HepG2 (cell line): ENCODE measurements around the gene INO80C. TPM values are rescaled to one million over a fixed set of nuclear protein-coding genes. Genes with fewer than 3 reads are reported as not detected.

Experiments
- ARID2 ChIP-seq: sonication (generic); formaldehyde crosslinking; IDR thresholded peaks from 2 replicates; pipeline ENCODE4 v1.8.1; 2022; ENCODE audit warnings: mild to moderate bottlenecking, missing genetic modification reagents, borderline replicate concordance
- CCAR2 ChIP-seq: fragments of 200-400 bp; formaldehyde crosslinking; optimal IDR thresholded peaks from 2 replicates; pipeline ENCODE3; 2018; ENCODE audit warnings: low read depth, mild to moderate bottlenecking, low read length, moderate library complexity
- FOSL1 ChIP-seq: sonication (generic); formaldehyde crosslinking; IDR thresholded peaks from 2 replicates; pipeline ENCODE4 v1.9.0; 2021; ENCODE audit warnings: missing genetic modification reagents, borderline replicate concordance
- KDM5B ChIP-seq: sonication (generic); formaldehyde crosslinking; IDR thresholded peaks from 2 replicates; pipeline ENCODE4 v1.4.0; 2020; ENCODE audit warnings: missing genetic modification reagents, mild to moderate bottlenecking, borderline replicate concordance
- KLF6 ChIP-seq: IDR thresholded peaks from 2 replicates; pipeline ENCODE4 v1.8.0; 2016; ENCODE audit warnings: missing biosample characterization, missing genetic modification reagents
- MAZ ChIP-seq, 2 experiments: sonication (generic) in 1 of 2; formaldehyde crosslinking in 1 of 2; IDR thresholded peaks; 2 replicates each; pipeline versions ENCODE4 v1.5.0 to v1.6.1; 2012 to 2020; ENCODE audit warnings: low read depth in 2 of 2, mild to moderate bottlenecking in 2 of 2, borderline replicate concordance in 1 of 2, improper control_type of control experiment in 1 of 2, low read length in 1 of 2, missing genetic modification reagents in 1 of 2, moderate library complexity in 1 of 2
- MYNN ChIP-seq: sonication (generic); formaldehyde crosslinking; IDR thresholded peaks from 2 replicates; pipeline ENCODE4 v1.4.0; 2020; ENCODE audit warnings: mild to moderate bottlenecking, low read depth, missing genetic modification reagents
- SP1 ChIP-seq, 2 experiments: fragments of 450-650 bp in 1 of 2; sonication (generic) in 1 of 2; formaldehyde crosslinking in 1 of 2; IDR thresholded peaks; 2 replicates each; pipeline versions ENCODE4 v1.4.0 to v1.6.1; 2016 to 2020; ENCODE audit warnings: missing genetic modification reagents in 1 of 2
- ZNF383 ChIP-seq: sonication (generic); formaldehyde crosslinking; IDR thresholded peaks from 2 replicates; pipeline ENCODE4 v1.4.0; 2020; ENCODE audit warnings: missing genetic modification reagents, mild to moderate bottlenecking, borderline replicate concordance
- ZNF780A ChIP-seq: sonication (generic); formaldehyde crosslinking; IDR thresholded peaks from 2 replicates; pipeline ENCODE4 v1.8.0; 2022; ENCODE audit warnings: mild to moderate bottlenecking, missing genetic modification reagents, moderate library complexity
- ZSCAN30 ChIP-seq: sonication (generic); formaldehyde crosslinking; IDR thresholded peaks from 2 replicates; pipeline ENCODE4 v1.5.0; 2020; ENCODE audit warnings: mild to moderate bottlenecking, missing genetic modification reagents
- polyA plus RNA-seq, 8 experiments: library from polyadenylated mRNA; depleted of rRNA in 3 of 8; stranded (reverse) in 7 of 8; unstranded in 1 of 8; fragments of >200 nt; fragmentation: Illumina TruSeq in 4 of 8; extraction: Trizol in 4 of 8; gene quantifications; 2 replicates each; pipeline versions ENCODE4 v1.2.1 to v1.2.3, GENCODE V29; 2011 to 2016; ENCODE audit warnings: low read depth in 4 of 8, missing spikeins in 1 of 8, mixed read lengths in 1 of 8; ENCODE audit not compliant: insufficient read depth in 1 of 8
- total RNA-seq, 5 experiments: library from RNA; depleted of rRNA; stranded (reverse); fragments of >200 nt; fragmentation: Illumina TruSeq; extraction: Trizol; gene quantifications; 2 replicates each; pipeline ENCODE4 v1.2.3, GENCODE V29; 2016; ENCODE audit warnings: low read depth in 1 of 5
- TF ChIP-seq, protein P1 (sequence below): sonication (generic); formaldehyde crosslinking; IDR thresholded peaks from 2 replicates; pipeline ENCODE4 v1.4.0; 2020; ENCODE audit warnings: missing genetic modification reagents, mild to moderate bottlenecking, borderline replicate concordance
- TF ChIP-seq, protein P2 (sequence below): sonication (generic); formaldehyde crosslinking; IDR thresholded peaks from 2 replicates; pipeline ENCODE4 v1.5.0; 2020; ENCODE audit warnings: mild to moderate bottlenecking, low read depth, missing genetic modification reagents, borderline replicate concordance
- TF ChIP-seq, protein P3 (sequence below): sonication (generic); formaldehyde crosslinking; IDR thresholded peaks from 2 replicates; pipeline ENCODE4 v1.5.0; 2020; ENCODE audit warnings: mild to moderate bottlenecking, missing genetic modification reagents
- TF ChIP-seq, protein P4 (sequence below): sonication (generic); formaldehyde crosslinking; conservative IDR thresholded peaks from 2 replicates; pipeline ENCODE4 v1.8.0; 2022; ENCODE audit warnings: low read depth, missing genetic modification reagents
- TF ChIP-seq, protein P5 (sequence below): sonication (generic); formaldehyde crosslinking; IDR thresholded peaks from 2 replicates; pipeline ENCODE4 v1.8.1; 2022; ENCODE audit warnings: low read depth, mild to moderate bottlenecking, missing genetic modification reagents
- TF ChIP-seq, protein P6 (sequence below): sonication (generic); formaldehyde crosslinking; IDR thresholded peaks from 2 replicates; pipeline ENCODE4 v1.5.0; 2020; ENCODE audit warnings: mild to moderate bottlenecking, missing genetic modification reagents

The INO80C gene
- total and polyA plus RNA-seq, 2 of the 13 experiments (the other 11 are each of a cell fraction or from before 2014, with no cell fraction given): 8.2 to 15.4 TPM

DNA sequence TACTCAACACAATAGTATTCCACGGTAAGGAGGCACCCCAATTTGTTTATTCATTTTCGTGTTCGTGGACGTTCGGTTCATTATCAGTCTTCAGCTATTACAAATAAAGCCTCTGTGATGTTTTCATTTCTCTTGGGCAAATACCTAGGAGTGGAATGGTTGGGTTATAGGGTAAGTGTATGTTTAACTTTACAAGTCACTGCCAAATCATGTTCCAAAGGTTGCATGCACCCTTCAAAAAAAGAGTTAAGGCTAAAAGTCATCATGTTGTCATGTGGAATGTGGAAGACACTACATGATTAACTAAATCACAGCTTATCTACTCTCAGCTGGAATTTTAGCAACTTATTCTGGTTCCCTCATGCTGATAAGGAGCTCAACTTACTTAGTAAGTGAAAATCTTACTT is 15.8 kb downstream of the INO80C start (continued):
- TF ChIP-seq, protein P1, sequence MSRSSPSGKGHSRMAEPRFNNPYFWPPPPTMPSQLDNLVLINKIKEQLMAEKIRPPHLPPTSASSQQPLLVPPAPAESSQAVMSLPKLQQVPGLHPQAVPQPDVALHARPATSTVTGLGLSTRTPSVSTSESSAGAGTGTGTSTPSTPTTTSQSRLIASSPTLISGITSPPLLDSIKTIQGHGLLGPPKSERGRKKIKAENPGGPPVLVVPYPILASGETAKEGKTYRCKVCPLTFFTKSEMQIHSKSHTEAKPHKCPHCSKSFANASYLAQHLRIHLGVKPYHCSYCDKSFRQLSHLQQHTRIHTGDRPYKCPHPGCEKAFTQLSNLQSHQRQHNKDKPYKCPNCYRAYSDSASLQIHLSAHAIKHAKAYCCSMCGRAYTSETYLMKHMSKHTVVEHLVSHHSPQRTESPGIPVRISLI (CRISPR knock-in tag): peak; percentile 84
- TF ChIP-seq, protein P2, sequence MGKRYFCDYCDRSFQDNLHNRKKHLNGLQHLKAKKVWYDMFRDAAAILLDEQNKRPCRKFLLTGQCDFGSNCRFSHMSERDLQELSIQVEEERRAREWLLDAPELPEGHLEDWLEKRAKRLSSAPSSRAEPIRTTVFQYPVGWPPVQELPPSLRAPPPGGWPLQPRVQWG (CRISPR knock-in tag): no peak
- TF ChIP-seq, protein P3, sequence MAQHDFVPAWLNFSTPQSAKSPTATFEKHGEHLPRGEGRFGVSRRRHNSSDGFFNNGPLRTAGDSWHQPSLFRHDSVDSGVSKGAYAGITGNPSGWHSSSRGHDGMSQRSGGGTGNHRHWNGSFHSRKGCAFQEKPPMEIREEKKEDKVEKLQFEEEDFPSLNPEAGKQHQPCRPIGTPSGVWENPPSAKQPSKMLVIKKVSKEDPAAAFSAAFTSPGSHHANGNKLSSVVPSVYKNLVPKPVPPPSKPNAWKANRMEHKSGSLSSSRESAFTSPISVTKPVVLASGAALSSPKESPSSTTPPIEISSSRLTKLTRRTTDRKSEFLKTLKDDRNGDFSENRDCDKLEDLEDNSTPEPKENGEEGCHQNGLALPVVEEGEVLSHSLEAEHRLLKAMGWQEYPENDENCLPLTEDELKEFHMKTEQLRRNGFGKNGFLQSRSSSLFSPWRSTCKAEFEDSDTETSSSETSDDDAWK: no peak
- TF ChIP-seq KDM5B (CRISPR knock-in tag) (no peak), CCAR2 (no peak), ZNF780A (CRISPR knock-in tag) (no peak), MAZ (IDR thresholded peaks at IDR 0.05; ENCODE audit: borderline replicate concordance, low read depth, low read length) (no peak), MAZ (CRISPR knock-in tag; IDR thresholded peaks at IDR 0.05; ENCODE audit: low read depth) (no peak), SP1 (IDR thresholded peaks at IDR 0.05) (no peak), SP1 (CRISPR knock-in tag; IDR thresholded peaks at IDR 0.05) (no peak), ZSCAN30 (no peak), ARID2 (CRISPR knock-in tag) (no peak), ZNF383 (no peak), MYNN (CRISPR knock-in tag) (no peak), FOSL1 (CRISPR knock-in tag) (peak; percentile 19; the same call in 1 of the 2 replicates), KLF6 (CRISPR knock-in tag) (no peak)
- TF ChIP-seq, protein P4, sequence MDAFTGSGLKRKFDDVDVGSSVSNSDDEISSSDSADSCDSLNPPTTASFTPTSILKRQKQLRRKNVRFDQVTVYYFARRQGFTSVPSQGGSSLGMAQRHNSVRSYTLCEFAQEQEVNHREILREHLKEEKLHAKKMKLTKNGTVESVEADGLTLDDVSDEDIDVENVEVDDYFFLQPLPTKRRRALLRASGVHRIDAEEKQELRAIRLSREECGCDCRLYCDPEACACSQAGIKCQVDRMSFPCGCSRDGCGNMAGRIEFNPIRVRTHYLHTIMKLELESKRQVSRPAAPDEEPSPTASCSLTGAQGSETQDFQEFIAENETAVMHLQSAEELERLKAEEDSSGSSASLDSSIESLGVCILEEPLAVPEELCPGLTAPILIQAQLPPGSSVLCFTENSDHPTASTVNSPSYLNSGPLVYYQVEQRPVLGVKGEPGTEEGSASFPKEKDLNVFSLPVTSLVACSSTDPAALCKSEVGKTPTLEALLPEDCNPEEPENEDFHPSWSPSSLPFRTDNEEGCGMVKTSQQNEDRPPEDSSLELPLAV (CRISPR knock-in tag): no peak
- TF ChIP-seq, protein P5, sequence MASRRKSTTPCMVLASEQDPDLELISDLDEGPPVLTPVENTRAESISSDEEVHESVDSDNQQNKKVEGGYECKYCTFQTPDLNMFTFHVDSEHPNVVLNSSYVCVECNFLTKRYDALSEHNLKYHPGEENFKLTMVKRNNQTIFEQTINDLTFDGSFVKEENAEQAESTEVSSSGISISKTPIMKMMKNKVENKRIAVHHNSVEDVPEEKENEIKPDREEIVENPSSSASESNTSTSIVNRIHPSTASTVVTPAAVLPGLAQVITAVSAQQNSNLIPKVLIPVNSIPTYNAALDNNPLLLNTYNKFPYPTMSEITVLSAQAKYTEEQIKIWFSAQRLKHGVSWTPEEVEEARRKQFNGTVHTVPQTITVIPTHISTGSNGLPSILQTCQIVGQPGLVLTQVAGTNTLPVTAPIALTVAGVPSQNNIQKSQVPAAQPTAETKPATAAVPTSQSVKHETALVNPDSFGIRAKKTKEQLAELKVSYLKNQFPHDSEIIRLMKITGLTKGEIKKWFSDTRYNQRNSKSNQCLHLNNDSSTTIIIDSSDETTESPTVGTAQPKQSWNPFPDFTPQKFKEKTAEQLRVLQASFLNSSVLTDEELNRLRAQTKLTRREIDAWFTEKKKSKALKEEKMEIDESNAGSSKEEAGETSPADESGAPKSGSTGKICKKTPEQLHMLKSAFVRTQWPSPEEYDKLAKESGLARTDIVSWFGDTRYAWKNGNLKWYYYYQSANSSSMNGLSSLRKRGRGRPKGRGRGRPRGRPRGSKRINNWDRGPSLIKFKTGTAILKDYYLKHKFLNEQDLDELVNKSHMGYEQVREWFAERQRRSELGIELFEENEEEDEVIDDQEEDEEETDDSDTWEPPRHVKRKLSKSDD (CRISPR knock-in tag): no peak
- TF ChIP-seq, protein P6, sequence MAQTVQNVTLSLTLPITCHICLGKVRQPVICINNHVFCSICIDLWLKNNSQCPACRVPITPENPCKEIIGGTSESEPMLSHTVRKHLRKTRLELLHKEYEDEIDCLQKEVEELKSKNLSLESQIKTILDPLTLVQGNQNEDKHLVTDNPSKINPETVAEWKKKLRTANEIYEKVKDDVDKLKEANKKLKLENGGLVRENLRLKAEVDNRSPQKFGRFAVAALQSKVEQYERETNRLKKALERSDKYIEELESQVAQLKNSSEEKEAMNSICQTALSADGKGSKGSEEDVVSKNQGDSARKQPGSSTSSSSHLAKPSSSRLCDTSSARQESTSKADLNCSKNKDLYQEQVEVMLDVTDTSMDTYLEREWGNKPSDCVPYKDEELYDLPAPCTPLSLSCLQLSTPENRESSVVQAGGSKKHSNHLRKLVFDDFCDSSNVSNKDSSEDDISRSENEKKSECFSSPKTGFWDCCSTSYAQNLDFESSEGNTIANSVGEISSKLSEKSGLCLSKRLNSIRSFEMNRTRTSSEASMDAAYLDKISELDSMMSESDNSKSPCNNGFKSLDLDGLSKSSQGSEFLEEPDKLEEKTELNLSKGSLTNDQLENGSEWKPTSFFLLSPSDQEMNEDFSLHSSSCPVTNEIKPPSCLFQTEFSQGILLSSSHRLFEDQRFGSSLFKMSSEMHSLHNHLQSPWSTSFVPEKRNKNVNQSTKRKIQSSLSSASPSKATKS (CRISPR knock-in tag): no peak
